Muscle of leg (tissue), 11 donors: ENCODE measurements around the gene CPLANE1. TPM values are rescaled to one million over a fixed set of nuclear protein-coding genes. Genes with fewer than 3 reads are reported as not detected.

ENCODE experiments used
- DNase-seq: peaks from one replicate; pipeline ENCODE4 v3.0.0; 2013
- H3K27ac ChIP-seq: one replicate; pipeline ENCODE4 v1.5.1; 2013; ENCODE audit warnings: mild to moderate bottlenecking, low read length, control low read depth
- H3K27me3 ChIP-seq: one replicate; pipeline ENCODE4 v1.6.1; 2013; ENCODE audit warnings: low read length; ENCODE audit not compliant: control insufficient read depth, insufficient read depth
- H3K36me3 ChIP-seq: one replicate; pipeline ENCODE4 v1.6.1; 2013; ENCODE audit warnings: low read length; ENCODE audit not compliant: control insufficient read depth, insufficient read depth
- H3K4me1 ChIP-seq: one replicate; pipeline ENCODE4 v1.6.1; 2013; ENCODE audit warnings: low read length; ENCODE audit not compliant: control insufficient read depth, insufficient read depth
- H3K4me3 ChIP-seq: one replicate; pipeline ENCODE4 v1.5.1; 2013; ENCODE audit warnings: low read length, control low read depth
- H3K9me3 ChIP-seq: replicated peaks from 2 replicates; pipeline ENCODE4 v1.6.1; 2013; ENCODE audit warnings: low read depth, low read length; ENCODE audit not compliant: control insufficient read depth
- WGBS: methylation state at CpG from one replicate; pipeline ENCODE4 v1.1.5; 2013; ENCODE audit warnings: missing lambda C conversion rate; ENCODE audit not compliant: insufficient coverage; 5-methylcytosine and 5-hydroxymethylcytosine counted together
- polyA plus RNA-seq, 8 donors: library from polyadenylated mRNA; unstranded; fragments of 120-200 nt; gene quantifications; one replicate each; pipeline versions ENCODE4 v1.2.1 to v1.2.3, GENCODE V29; 2013; ENCODE audit warnings: inconsistent platforms in 1 of 8, low replicate concordance in 1 of 8; ENCODE audit not compliant: insufficient read length in 8 of 8, insufficient read depth in 1 of 8
- total RNA-seq: library from RNA; stranded (reverse); fragments of 120-200 nt; gene quantifications from one replicate; pipeline ENCODE4 v1.2.4, GENCODE V29; 2013

Gene CPLANE1
- total and polyA plus RNA-seq, 9 donors, result 10.7 to 23.8 (median 16.6) TPM

GRCh38 chr5:37212096-37212495 is 37.1 kb downstream of the CPLANE1 start:
- Histone ChIP-seq H3K27me3 (no peaks in the 10 kb centered on the region), H3K27ac (no peak overlapping the region), H3K4me1 (no peaks in the 10 kb centered on the region), H3K9me3 (no peaks in the 10 kb centered on the region), H3K36me3 (peaks cover 33% of the 10 kb centered on the region), H3K4me3 (no peak overlapping the region)
- WGBS, result 60% methylated on average over 1 of the region's 3 CpGs
- DNase-seq, result no peak

GRCh38 chr5:37211661-37212060 is 37.5 kb downstream of the CPLANE1 start:
- H3K36me3 ChIP-seq, result peaks cover 33% of the 10 kb centered on the region

DNA sequence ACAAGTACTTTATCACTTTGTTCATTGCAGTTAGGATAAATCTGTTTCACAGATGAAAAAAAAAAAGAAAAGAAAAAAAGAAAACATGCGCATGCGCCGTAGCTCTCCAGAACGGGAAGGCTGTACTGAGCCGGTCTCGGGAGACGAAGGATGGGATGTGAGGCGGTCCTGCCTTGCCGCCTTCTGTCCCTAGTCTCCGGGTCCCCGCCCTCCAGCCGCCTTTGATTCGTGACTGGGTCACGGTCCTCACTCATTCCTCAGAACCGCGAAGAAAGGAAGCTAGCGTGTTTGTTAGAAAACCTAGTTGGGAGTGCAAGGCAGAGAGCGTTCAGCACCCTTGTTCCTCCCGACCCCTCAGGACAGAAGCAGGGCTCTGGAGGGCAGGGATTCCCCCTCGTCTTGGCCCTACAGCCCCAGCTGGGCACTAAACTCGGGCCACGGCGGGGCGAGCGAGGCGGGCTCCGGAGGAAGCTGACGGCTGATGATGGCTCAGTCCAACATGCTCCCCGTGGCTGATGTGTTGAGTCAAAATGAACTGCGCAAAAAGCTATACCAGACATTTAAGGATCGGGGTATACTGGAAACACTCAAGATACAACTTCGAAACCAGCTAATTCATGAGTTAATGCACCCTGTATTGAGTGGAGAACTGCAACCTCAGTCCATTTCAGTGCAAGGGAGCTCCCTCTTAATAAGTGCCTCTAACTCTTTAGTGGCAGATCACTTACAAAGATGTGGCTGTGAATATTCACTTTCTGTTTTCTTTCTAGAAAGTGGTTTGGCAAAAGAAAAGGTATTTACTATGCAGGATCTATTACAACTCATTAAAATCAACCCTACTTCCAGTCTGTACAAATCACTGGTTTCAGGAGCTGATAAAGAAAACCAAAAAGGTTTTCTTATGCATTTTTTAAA is 40.0 kb downstream of the CPLANE1 start:
- no peaks in the 10 kb centered on the region for H3K4me1 ChIP-seq
- no peak overlapping the region for H3K27ac ChIP-seq
- no peaks in the 10 kb centered on the region for H3K9me3 ChIP-seq
- H3K27me3 ChIP-seq, result no peaks in the 10 kb centered on the region
- H3K4me3 ChIP-seq, result peak overlapping the region; percentile 23
- peak; percentile 55 for DNase-seq
- peaks cover 31% of the 10 kb centered on the region for H3K36me3 ChIP-seq
- WGBS, result 65% methylated on average over 27 of the region's 32 CpGs

More at GRCh38 chr5:37211661-37212060, 37.5 kb downstream of the CPLANE1 start:
- Histone ChIP-seq H3K4me1 (no peaks in the 10 kb centered on the region), H3K9me3 (no peaks in the 10 kb centered on the region), H3K27me3 (no peaks in the 10 kb centered on the region), H3K27ac (no peak overlapping the region), H3K4me3 (no peak overlapping the region)
- 93% methylated on average over 9 of the region's 10 CpGs for WGBS
- no peak for DNase-seq

DNA sequence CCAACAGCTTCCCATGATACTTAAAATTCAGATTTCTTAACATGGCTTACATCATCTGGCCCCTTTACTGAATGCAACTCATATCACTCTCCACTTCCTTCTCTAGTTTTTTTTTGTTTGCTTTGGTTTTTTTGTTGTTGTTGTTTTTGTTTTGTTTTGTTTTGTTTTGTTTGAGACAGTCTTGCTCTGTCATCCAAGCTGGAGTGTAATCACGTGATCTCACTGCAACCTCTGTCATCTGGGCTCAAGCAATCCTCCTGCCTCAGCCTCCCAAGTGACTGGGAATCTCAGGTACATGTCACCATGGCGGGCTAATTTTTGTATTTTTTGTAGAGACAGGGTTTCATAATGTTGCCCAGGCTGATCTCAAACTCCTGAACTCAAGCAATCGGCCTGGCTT is 41.4 kb downstream of the CPLANE1 start:
- peaks cover 32% of the 10 kb centered on the region for H3K36me3 ChIP-seq

GRCh38 chr5:37206736-37207135 is 42.4 kb downstream of the CPLANE1 start:
- WGBS, result no CpG with 5 or more reads among the region's 2 CpGs
- H3K27me3 ChIP-seq, result no peaks in the 10 kb centered on the region
- H3K4me1 ChIP-seq, result no peaks in the 10 kb centered on the region
- H3K9me3 ChIP-seq, result no peaks in the 10 kb centered on the region
- H3K4me3 ChIP-seq, result no peak overlapping the region
- H3K27ac ChIP-seq, result no peak overlapping the region
- DNase-seq, result no peak
- H3K36me3 ChIP-seq, result peaks cover 29% of the 10 kb centered on the region

More for the DNA sequence above, 41.4 kb downstream of the CPLANE1 start:
- Histone ChIP-seq H3K4me3 (no peak overlapping the region), H3K27me3 (no peaks in the 10 kb centered on the region), H3K27ac (no peak overlapping the region), H3K4me1 (no peaks in the 10 kb centered on the region), H3K9me3 (no peaks in the 10 kb centered on the region)
- WGBS, result 100% methylated on average over 2 of the region's 3 CpGs
- DNase-seq, result no peak

DNA sequence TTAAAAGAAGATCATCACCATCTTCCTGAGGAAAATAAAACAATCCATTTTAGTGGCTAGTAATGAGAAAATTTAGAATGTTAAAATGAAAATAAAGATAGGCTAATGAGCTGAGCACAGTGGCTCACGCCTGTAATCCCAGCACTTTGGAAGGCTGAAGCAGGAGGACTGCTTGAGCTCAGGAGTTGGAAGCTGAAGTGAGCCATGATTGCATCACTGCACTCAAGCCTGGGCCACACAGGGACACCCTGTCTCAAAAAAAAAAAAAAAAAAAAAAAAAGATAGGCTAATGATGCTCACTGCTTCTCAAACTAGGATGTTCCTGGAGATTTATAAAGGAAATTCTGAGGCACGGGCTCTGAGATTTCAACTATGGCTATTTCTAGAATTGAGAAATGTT is 50.3 kb downstream of the CPLANE1 start:
- Histone ChIP-seq H3K4me1 (no peaks in the 10 kb centered on the region), H3K9me3 (no peaks in the 10 kb centered on the region), H3K27me3 (no peaks in the 10 kb centered on the region), H3K36me3 (peaks cover 29% of the 10 kb centered on the region), H3K4me3 (no peak overlapping the region), H3K27ac (no peak overlapping the region)
- DNase-seq, result no peak
- no CpG with 5 or more reads among the region's 2 CpGs for WGBS

GRCh38 chr5:37198061-37198460 is 51.1 kb downstream of the CPLANE1 start:
- Histone ChIP-seq H3K4me3 (no peak overlapping the region), H3K9me3 (no peaks in the 10 kb centered on the region), H3K27me3 (no peaks in the 10 kb centered on the region), H3K4me1 (no peaks in the 10 kb centered on the region), H3K36me3 (peaks cover 28% of the 10 kb centered on the region), H3K27ac (no peak overlapping the region)
- no peak for DNase-seq
- WGBS, result no CpG with 5 or more reads among the region's 3 CpGs

DNA sequence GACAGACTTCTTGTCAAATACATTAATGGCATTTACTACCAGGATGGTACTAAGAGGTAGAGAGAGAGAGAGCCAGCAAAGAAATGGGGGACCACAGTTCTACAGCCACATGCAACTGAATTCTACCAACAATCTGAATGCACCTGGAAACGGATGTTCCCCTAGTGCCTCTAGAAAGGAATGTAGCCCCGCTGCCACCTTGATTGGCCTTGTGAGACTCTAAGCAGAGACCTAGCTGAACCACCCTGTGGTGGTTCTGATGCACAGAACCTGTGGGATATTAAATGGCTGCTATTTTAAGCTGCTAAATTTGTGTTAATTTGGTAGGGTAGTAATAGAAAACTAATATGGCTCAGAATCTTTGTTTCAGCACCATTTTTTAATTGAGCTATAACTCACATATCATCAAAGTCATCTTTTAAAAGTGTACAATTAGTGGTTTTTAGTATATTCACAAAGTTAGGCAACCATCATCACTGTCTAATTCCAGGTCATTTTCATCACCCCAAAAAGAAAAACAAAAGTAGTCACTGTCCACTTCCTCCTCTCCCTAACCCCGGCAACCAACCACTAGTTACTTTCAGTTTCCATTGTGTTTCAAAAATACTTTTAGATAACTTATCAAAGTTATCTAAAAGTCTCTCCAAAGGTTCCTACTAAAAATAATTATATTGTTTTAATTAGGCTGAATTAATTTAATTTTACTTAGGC is 51.7 kb downstream of the CPLANE1 start:
- Histone ChIP-seq H3K27me3 (no peaks in the 10 kb centered on the region), H3K27ac (no peak overlapping the region), H3K4me1 (no peaks in the 10 kb centered on the region), H3K9me3 (no peaks in the 10 kb centered on the region), H3K36me3 (peaks cover 31% of the 10 kb centered on the region), H3K4me3 (no peak overlapping the region)
- no peak for DNase-seq
- 83% methylated on average over 2 of the region's 3 CpGs for WGBS

GRCh38 chr5:37190592-37190991 is 58.6 kb downstream of the CPLANE1 start:
- Histone ChIP-seq H3K4me1 (no peaks in the 10 kb centered on the region), H3K36me3 (peaks cover 28% of the 10 kb centered on the region), H3K4me3 (no peak overlapping the region), H3K27me3 (no peaks in the 10 kb centered on the region), H3K9me3 (no peaks in the 10 kb centered on the region), H3K27ac (no peak overlapping the region)
- DNase-seq, result no peak
- no CpG with 5 or more reads among the region's 2 CpGs for WGBS

DNA sequence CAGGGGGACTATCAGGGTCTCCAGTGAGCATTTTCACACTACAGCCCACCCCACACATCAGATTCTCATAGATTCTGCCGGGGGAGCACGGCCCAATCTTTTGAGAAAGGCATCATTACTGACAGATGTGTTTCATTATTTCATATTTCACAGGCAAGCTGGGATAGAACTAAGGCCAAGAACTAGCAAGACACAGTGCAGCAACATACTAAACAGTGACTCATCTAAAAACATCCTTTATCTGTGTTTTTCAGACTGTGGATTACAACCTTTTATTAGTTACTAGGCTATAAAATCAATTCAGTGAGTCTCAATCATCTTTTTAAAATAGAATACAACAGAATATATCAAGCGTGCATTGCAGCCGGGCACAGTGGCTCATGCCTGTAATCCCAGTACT is 59.8 kb downstream of the CPLANE1 start:
- 90% methylated on average over 2 of the region's 4 CpGs for WGBS
- Histone ChIP-seq H3K4me3 (no peak overlapping the region), H3K9me3 (no peaks in the 10 kb centered on the region), H3K27ac (no peak overlapping the region), H3K4me1 (no peaks in the 10 kb centered on the region), H3K36me3 (peaks cover 25% of the 10 kb centered on the region), H3K27me3 (no peaks in the 10 kb centered on the region)
- no peak for DNase-seq
